Daoy (cell line): ENCODE data around the gene ESAM. TPM values are rescaled to one million over a fixed set of nuclear protein-coding genes. Genes with fewer than 3 reads are reported as not detected.

ENCODE experiments used
- DNase-seq: peaks from one replicate; pipeline ENCODE4 v3.0.0-alpha.2; 2015; ENCODE audit warnings: low read depth
- total RNA-seq: library from RNA; depleted of rRNA; stranded (reverse); fragments of >200 nt; shearing (Covaris generic); gene quantifications from 2 replicates; pipeline ENCODE4 v1.2.3, GENCODE V29; 2014; rRNA removed

The ESAM gene
- total RNA-seq, 1 experiment from 2014 or later: 0.34 TPM

DNA sequence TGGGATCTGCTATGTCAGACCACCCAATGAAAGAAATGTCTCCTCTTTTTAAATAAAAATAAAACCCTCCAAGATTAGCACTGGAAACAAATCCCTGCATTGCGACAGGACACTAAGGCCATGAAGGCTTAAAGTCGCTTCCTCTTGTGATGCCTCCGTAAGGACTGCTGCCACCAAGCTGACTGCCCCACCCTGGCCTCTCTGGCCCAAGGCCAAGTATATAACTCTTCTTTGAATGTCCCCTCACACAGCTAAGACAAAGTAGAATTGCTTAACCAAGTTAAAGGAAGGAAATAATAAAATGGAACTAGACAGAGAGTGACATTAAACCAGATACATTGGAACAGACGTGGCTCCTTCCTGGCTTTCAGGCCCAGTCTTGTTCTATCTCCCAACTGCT, 29.9 kb downstream of the ESAM start:
- DNase-seq: no peak

- DNase-seq: no peak
Observed at GRCh38 chr11:124729571-124729970, 32.5 kb downstream of the ESAM start.

- DNase-seq: no peak
Observed at GRCh38 chr11:124728134-124728533, 34.0 kb downstream of the ESAM start.

- DNase-seq: no peak
Observed at GRCh38 chr11:124727474-124727873, 34.6 kb downstream of the ESAM start.

GRCh38 chr11:124725719-124726105, 36.4 kb downstream of the ESAM start:
- DNase-seq: peak; percentile 61

GRCh38 chr11:124724979-124725718, 36.9 kb downstream of the ESAM start:
- DNase-seq: no peak

DNA sequence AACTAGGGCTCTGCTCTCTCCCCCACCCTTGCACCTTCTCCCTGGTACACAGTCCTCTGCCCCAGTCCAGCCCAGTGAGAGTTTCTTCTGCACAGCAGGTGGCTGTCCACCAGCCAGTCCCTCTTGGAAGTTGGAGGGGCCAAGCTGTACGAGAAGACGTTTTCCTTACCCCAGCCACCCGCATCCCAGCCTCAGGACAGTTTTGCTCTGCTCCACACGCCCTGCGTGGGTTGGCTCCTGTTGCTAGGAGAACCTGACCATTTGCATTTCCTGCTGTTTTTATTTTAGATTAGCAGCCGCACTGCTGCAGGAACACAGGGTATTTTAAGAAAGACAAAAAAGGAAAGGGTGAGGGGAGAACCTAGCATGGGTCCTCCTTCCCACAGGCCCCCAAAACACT, 39.9 kb downstream of the ESAM start:
- no peak for DNase-seq

DNA sequence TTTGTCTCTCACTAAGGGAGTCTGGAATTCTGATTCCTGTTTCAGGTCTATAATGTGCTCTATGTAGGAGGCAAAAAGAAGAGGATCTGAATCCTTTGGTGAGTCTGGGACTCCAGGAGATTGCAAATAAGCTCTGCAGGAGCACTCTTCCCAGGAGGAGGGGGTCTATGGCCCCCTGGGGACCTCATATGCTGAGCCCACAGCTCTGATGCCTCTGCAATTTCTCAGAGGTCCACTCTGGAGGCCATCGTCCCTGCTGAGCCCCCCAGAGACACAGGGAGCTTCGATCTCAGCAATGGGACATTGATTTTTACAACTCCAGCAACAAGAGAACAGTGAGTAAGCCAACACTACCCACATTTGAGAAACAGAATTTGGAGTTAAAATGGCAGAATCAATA, 42.6 kb downstream of the ESAM start:
- no peak for DNase-seq

GRCh38 chr11:124718801-124719200, 43.3 kb downstream of the ESAM start:
- no peak for DNase-seq

DNA sequence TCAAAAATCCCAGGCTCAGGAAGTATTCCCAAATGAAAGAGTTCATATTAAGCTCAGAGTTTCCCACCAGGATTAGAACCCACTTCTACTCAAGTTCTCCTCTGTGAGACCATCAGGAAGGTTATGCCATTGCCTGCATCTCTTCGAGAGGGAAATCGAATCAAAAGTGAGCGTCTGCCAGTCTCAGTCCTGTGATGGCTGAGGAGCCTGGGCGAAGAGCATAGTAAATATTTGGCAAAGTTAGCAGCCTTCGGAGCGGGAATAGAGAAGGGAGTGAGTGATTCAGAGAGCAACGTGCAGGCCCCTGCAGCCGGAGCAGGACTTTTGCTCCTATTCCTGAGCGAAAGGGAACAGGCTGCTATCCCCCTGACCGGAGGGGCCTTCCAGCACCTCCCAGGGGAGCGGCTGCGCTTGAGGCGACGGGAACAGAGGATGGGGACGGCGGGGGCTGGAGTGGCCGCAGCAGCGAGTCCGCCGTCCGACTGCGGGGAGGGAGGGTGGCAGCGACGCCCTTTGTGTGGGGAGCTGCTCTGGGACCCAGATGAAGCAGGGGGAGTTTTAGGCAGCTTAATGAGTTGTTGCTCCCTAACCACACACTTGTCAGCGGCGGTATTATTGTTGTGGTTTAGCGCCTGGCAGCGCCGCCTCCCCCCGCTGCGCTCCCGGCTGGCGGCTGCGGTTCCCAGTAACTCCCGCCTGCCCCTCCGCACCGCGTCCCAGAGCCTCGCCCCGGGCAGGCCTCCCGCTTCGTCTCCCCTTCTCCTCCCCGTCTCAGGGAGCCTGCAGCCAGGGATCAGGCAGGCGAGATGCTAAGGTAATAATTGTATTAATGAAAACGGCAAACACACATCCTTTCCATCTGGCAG, 44.1 kb downstream of the ESAM start:
- DNase-seq: peak; percentile 60

DNA sequence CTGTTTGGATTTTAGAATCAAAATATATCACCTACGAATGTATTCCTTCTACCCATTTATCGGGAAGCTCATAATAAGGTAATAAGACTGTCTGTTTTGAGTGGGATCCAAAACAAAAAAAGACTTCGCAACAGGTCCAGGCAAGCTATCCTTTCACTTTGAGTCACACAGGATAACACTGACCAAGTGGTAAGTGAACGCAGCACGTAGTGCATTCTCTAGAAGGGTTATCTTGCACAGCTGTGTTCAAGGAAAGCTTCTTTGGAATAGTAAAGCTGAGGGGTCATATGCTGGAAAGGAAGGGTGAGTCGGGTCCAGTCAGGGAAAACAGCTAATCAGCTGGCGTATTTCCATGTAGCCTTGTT, 44.7 kb downstream of the ESAM start:
- no peak for DNase-seq

- peak; percentile 14 for DNase-seq
Observed at GRCh38 chr11:124716591-124716990, 45.5 kb downstream of the ESAM start.

DNA sequence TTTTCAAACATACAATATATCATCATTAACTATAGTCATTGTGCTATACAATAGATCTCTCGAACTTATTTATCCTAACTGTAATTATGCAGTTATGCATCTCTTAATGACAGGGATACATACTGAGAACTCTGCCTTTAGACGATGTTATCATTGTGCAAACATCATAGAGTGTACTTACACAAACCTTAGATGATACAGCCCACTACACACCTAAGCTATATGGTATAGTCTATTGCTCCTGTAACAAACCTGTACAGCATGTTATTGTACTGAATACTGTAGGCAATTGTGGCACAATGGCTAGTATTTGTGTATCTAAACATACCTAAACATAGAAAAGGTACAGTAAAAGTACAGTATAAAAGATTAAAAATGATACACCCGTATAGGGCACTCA, 49.7 kb downstream of the ESAM start:
- no peak for DNase-seq

DNA sequence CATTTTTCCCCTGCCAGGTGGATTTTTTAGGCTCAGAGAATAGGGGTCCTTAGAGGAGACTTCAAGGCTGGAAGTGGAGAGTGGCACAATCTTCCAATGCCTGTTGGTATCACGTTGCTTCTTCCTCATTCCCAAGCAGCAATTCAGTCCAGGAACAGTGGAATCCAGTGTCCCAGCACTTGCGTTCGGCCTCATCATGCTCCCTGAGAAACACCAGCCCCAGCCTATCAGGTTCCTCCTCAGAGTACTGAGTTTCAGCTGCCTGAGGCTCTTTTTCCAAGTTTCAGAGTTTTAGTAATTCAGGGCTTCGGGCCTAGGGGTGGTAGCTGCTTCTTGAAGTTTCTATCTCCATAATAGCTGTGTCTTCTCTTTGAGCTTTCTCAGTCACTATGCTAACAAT, 54.3 kb downstream of the ESAM start:
- DNase-seq: no peak

Other genes starting within 250 kb of the ESAM start
- not detected in 2 replicates for gene OR8B12, start 218.6 kb downstream of the ESAM start, total RNA-seq
- gene OR8A1, start 192.3 kb downstream of the ESAM start, total RNA-seq: not detected in 2 replicates
- not detected in 2 replicates for gene PANX3, start 150.9 kb downstream of the ESAM start, total RNA-seq
- gene TBRG1, start 139.4 kb downstream of the ESAM start, total RNA-seq: 11.1 and 29.3 TPM in 2 replicates
- 3.7 and 4.1 TPM in 2 replicates for gene SIAE, start 88.6 kb downstream of the ESAM start, total RNA-seq
- 30.5 and 50.9 TPM in 2 replicates for gene SPA17, start 88.4 kb downstream of the ESAM start, total RNA-seq
- 2.7 and 3.4 TPM in 2 replicates for gene NRGN, start 22.3 kb downstream of the ESAM start, total RNA-seq
- gene VSIG2, start 10.0 kb downstream of the ESAM start, total RNA-seq: not detected in 2 replicates
- 15.9 and 23.5 TPM in 2 replicates for gene MSANTD2, start 38.1 kb upstream of the ESAM start, total RNA-seq
- 5.4 and 16.2 TPM in 2 replicates for gene ROBO3, start 103.1 kb upstream of the ESAM start, total RNA-seq
- 0.69 and 3.6 TPM in 2 replicates for gene ROBO4, start 135.6 kb upstream of the ESAM start, total RNA-seq
- not detected in 2 replicates for gene HEPN1, start 157.0 kb upstream of the ESAM start, total RNA-seq
- not detected in 2 replicates for gene HEPACAM, start 173.8 kb upstream of the ESAM start, total RNA-seq
- gene CCDC15, start 191.9 kb upstream of the ESAM start, total RNA-seq: 5.8 and 7.3 TPM in 2 replicates